Lung (tissue), 12 donors: ENCODE data around the gene PXN. TPM values are rescaled to one million over a fixed set of nuclear protein-coding genes. Genes with fewer than 3 reads are reported as not detected.

Experiments
- ATAC-seq: fragments of 200-7000 bp; cut with Tn5 transposase; one replicate; pipeline ENCODE4 v1.9.1; 2020; ENCODE audit warnings: moderate number of reproducible peaks; ENCODE audit not compliant: insufficient read depth, low FRiP score
- DNase-seq, 3 donors: peaks; one replicate each; pipeline ENCODE4 v3.0.0-alpha.2; 2013 to 2017
- H3K27ac ChIP-seq, 2 donors: one replicate each; pipeline ENCODE4 v1.5.1; 2013; ENCODE audit warnings: mild to moderate bottlenecking in 2 of 2, moderate library complexity in 2 of 2, control low read depth in 1 of 2, inconsistent platforms in 1 of 2, low read depth in 1 of 2, low read length in 1 of 2
- H3K27me3 ChIP-seq, 3 donors: one replicate each; pipeline ENCODE4 v1.5.1; 2013; ENCODE audit warnings: low read length in 2 of 3; ENCODE audit not compliant: control insufficient read depth in 3 of 3, insufficient read depth in 3 of 3
- H3K36me3 ChIP-seq, 4 donors: one replicate each; pipeline ENCODE4 v1.5.1; 2013; ENCODE audit warnings: low read length in 4 of 4, mild to moderate bottlenecking in 1 of 4, moderate library complexity in 1 of 4; ENCODE audit not compliant: control insufficient read depth in 4 of 4, insufficient read depth in 4 of 4
- H3K4me1 ChIP-seq, 5 donors: one replicate each; pipeline ENCODE4 v1.5.1; 2013; ENCODE audit warnings: low read length in 5 of 5, mild to moderate bottlenecking in 2 of 5, moderate library complexity in 1 of 5; ENCODE audit not compliant: control insufficient read depth in 5 of 5, insufficient read depth in 5 of 5
- H3K4me3 ChIP-seq: one replicate; pipeline ENCODE4 v1.5.1; 2013; ENCODE audit warnings: mild to moderate bottlenecking, control low read depth, moderate library complexity
- H3K9ac ChIP-seq, 2 donors: one replicate each; pipeline ENCODE4 v1.5.1; 2013; ENCODE audit warnings: low read length in 2 of 2, control low read depth in 1 of 2; ENCODE audit not compliant: insufficient read depth in 1 of 2
- H3K9me3 ChIP-seq, 4 donors: one replicate each; pipeline ENCODE4 v1.5.1; 2013; ENCODE audit warnings: low read length in 3 of 4, mild to moderate bottlenecking in 1 of 4, moderate library complexity in 1 of 4; ENCODE audit not compliant: control insufficient read depth in 4 of 4, insufficient read depth in 3 of 4
- WGBS, 2 donors: extraction: QIAGEN DNeasy Blood & Tissue Kit; methylation state at CpG; one replicate each; pipeline ENCODE4 v1.1.7; 2013; 5-methylcytosine and 5-hydroxymethylcytosine counted together
- polyA plus RNA-seq, 2 donors: library from polyadenylated mRNA; stranded (reverse); fragments of 200-250 nt; gene quantifications; one replicate each; pipeline ENCODE4 v1.2.1, GENCODE V29; 2013
- total RNA-seq, 2 donors: library from RNA; depleted of rRNA in 1 of 2; stranded (reverse); fragments of >200 nt in 1 of 2; gene quantifications; one replicate each; pipeline ENCODE4 v1.2.1, GENCODE V29; 2014 to 2021
- TF ChIP-seq, protein P1 (sequence below): IDR thresholded peaks from 2 replicates; pipeline ENCODE4 v1.5.1; 2012; ENCODE audit warnings: mild to moderate bottlenecking; ENCODE audit errors: control extremely low read depth, extremely low read depth
- donor health status: control.
- donor health status: control.
- donor health status: Bipolar disorder and iron deficiency.
- donor health status: healthy.
- donor health status: DM: yes; HTN: yes; CAD: no.

PXN gene
- total and polyA plus RNA-seq, 4 donors: 81.1 to 117 (median 90.6) TPM

DNA sequence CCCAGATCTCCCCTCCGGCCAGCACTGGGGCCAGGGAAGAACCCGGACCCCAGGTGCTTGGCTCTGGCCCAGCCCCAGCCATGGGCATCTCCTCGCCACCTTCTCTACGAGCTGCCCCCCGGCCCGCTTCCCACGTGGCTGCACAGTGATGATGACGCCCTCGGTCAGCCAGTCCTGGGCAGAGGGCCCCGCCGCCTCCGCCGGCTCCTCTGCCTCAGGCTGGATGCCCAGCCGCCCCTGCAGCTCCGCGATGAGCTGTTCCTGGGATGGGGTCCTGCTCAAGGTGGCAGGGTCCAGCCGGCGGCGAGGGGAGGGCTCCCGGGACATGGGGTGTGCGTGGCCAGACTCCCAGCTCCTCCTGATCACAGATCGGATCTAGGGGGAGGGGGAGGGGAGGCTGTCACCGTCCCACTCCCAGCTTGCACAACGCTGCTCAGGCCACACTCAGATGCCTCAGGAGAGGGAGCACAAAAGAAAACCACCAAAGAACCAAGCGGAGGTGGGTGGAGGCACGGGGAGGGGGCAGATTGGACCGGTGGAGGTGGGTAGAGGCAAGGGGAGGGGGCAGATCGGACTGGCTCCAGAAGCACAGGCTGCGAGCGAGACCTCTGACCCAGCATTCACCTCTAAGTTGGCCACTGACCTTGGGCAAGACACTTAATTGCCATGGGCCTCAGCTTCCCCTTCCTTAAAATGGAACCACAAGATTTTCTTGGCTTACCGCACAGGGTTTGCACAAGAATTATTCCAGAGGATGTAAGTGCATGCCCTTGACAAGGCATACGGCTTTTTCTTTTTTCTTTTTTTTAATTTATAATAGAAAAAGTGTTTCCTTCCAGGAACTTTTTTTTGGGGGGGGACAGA lies 48.6 kb downstream of the PXN start:
- no peak for ATAC-seq
- no peaks in the 10 kb centered on the region for H3K27me3 ChIP-seq
- H3K9me3 ChIP-seq: no peaks in the 10 kb centered on the region
- no peak overlapping the region for H3K27ac ChIP-seq
- H3K4me3 ChIP-seq: no peak overlapping the region
- no peak for DNase-seq
- H3K4me1 ChIP-seq: no peaks in the 10 kb centered on the region
- H3K9ac ChIP-seq: no peak overlapping the region
- TF ChIP-seq, protein P1, sequence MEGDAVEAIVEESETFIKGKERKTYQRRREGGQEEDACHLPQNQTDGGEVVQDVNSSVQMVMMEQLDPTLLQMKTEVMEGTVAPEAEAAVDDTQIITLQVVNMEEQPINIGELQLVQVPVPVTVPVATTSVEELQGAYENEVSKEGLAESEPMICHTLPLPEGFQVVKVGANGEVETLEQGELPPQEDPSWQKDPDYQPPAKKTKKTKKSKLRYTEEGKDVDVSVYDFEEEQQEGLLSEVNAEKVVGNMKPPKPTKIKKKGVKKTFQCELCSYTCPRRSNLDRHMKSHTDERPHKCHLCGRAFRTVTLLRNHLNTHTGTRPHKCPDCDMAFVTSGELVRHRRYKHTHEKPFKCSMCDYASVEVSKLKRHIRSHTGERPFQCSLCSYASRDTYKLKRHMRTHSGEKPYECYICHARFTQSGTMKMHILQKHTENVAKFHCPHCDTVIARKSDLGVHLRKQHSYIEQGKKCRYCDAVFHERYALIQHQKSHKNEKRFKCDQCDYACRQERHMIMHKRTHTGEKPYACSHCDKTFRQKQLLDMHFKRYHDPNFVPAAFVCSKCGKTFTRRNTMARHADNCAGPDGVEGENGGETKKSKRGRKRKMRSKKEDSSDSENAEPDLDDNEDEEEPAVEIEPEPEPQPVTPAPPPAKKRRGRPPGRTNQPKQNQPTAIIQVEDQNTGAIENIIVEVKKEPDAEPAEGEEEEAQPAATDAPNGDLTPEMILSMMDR: no peak
- H3K36me3 ChIP-seq: peaks cover 16 to 79% (median 34%) of the 10 kb centered on the region in 4 donors
- WGBS, 2 donors: 81 to 86% methylated on average over 30 to 32 of the region's 32 CpGs

DNA sequence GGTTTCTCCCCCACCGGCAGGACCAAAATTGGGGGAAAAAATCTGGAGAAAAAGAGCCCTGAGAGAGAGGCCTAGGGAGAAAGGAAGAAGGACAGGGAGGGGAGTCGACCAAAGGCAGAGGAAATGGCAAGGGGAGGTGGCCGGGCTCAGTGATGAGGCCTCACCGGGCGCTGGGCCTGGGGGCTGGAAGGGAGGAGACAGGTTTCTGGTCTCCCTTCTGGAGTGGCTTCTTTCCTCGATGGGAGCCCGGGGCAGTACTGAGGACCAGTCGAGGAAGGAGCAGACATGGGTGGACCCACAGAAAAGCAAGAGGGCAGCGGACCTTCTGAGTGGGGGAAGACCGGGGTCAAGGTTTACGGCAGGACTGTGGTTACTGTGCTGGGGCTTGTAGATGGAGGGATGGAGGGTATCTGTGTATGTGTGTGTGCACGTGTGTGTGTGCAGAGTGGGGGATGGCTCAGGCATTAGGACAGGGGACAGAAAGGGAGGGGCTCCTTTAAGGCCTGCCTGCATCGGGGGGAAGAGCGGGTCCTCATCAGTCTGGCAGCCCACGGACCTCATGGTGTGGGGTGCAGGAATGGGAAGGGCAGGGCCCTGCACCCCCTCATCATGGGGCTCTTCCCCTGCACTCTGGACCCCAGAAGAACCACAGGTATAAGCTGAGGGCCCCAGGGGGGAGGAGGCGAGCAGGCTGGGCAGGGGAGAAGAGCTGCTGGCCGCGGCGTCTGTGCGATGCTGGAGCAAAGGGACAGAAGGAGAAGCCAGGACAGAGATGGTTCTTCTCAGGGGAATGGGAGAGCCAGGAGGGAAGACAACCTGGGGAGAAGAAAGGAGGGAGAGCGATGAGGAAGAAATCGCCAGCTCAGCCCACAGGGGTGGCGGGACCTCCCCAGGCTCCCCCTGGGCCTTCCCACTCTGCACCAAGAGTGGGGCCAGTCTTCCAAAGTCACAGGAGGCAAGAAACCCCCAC lies 49.5 kb downstream of the PXN start:
- DNase-seq: no peak
- Histone ChIP-seq H3K4me1 (no peaks in the 10 kb centered on the region), H3K36me3 (peaks cover 19 to 77% (median 32%) of the 10 kb centered on the region in 4 donors), H3K9ac (no peak overlapping the region), H3K4me3 (no peak overlapping the region), H3K27ac (no peak overlapping the region), H3K27me3 (no peaks in the 10 kb centered on the region), H3K9me3 (no peaks in the 10 kb centered on the region)
- WGBS, 2 donors: 87 to 89% methylated on average over 23 of the region's 23 CpGs
- TF ChIP-seq, protein P1: no peak
- ATAC-seq: no peak

DNA sequence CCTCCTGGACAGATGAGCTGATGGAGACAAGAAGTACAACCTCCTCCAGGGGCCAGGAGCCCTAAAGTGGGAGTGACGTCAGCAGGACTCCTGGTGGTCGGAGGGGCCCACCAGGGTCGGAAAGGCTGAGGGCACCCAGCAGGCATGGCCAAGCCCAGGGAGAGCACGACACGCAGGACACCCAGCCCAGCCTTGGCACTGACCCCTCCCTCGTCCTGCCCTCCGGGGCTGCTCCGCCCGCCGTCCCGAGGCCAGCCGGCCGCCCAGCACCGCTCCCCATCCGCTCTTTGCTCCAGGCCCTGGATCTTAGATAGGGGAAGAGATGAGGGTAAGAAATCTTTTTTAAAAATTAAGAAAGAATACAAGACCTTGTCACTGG lies 50.2 kb downstream of the PXN start:
- Histone ChIP-seq H3K27me3 (no peaks in the 10 kb centered on the region), H3K4me3 (no peak overlapping the region), H3K36me3 (peaks cover 16 to 75% (median 33%) of the 10 kb centered on the region in 4 donors), H3K9me3 (no peaks in the 10 kb centered on the region), H3K27ac (no peak overlapping the region), H3K9ac (no peak overlapping the region), H3K4me1 (no peaks in the 10 kb centered on the region)
- TF ChIP-seq, protein P1: no peak
- DNase-seq (no peak), ATAC-seq (no peak)
- WGBS, 2 donors: 89 to 90% methylated on average over 15 of the region's 15 CpGs
